ENCODE results near the gene PRSS58. TPM values are rescaled to one million over a fixed set of nuclear protein-coding genes. Genes with fewer than 3 reads are reported as not detected.

The PRSS58 gene
- total RNA-seq, 1 experiment from 2014 or later, result not detected

DNA sequence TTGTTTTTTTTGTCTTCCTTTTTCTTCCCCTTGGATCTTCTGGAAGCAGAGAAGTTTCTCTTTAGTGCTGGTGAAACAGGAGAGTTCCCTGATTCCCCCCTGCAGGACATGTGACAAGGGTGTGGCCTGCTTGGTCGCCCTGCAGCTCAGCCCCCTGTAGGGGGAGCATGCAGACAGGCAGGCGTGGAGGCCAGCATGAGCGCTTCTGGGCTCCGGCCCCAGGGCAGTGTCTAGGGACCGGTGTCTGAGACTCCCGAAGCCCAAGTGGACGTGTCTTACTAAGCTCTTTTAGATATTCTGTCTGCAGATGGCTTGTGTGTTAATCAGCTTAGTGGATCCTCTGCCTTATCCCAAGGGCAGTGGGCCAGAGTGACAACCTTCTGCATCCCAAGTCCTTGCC lies 26.1 kb downstream of the PRSS58 start:
- no peak for DNase-seq (ENCODE audit: low spot score)
- in situ Hi-C loops (cut with HindIII; ENCODE audit: low sequenced_read_pairs), result no loop called here

DNA sequence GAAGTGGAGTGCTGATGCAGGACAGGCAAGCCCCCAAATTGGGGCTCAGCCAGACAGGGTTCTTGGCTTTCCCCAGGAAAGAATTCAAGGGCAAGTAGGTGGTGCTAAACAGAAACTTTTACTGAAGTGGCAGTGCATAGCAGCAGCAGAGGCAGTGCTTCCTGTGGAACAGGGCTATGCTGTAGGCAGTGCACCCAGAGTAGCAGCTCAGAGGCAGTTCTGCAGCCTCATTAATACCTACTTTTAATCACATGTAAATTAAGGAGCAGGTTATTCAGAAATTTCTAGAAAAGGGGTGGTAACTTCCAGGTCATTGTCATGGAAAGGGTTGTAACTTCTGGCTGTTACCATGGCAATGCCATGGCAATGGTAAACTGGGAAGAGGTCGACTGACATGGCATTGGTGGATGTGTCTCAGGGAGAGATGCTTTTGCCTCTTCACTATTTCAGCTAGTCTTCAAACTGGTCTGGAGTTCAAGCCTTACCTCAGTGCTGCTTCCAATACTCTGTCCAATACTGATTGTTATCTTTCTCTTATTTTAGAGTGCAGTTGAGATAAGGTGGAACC lies 29.2 kb downstream of the PRSS58 start:
- no peak for DNase-seq (ENCODE audit: low spot score)

More for the DNA sequence above, 29.2 kb downstream of the PRSS58 start:
- in situ Hi-C loops (cut with HindIII; ENCODE audit: low sequenced_read_pairs), result no loop called here

Other genes starting within 250 kb of the PRSS58 start
- gene MGAM2, start 146.3 kb downstream of the PRSS58 start, total RNA-seq (2014; rRNA removed; shearing (Covaris generic)), result not detected in 2 replicates

All from G401 (cell line).